T47D (cell line): ENCODE data around the gene GSTO1.

Experiments
- DNase-seq, 2 experiments: peaks; one replicate each; pipeline versions ENCODE4 v3.0.0 to v3.0.0-alpha.2; 2011 to 2012; ENCODE audit warnings: low read depth in 1 of 2, low spot score in 1 of 2
- JUND ChIP-seq: IDR thresholded peaks from 2 replicates; pipeline ENCODE4 v1.6.1; 2012; ENCODE audit warnings: low read depth
- in situ Hi-C: cut with HindIII; loops from 2 replicates; pipeline ENCODE4 v1.10.0; 2016; ENCODE audit warnings: low sequenced_read_pairs, low pct_unique_long_range_greater_than_20kb

GSTO1 gene

DNA sequence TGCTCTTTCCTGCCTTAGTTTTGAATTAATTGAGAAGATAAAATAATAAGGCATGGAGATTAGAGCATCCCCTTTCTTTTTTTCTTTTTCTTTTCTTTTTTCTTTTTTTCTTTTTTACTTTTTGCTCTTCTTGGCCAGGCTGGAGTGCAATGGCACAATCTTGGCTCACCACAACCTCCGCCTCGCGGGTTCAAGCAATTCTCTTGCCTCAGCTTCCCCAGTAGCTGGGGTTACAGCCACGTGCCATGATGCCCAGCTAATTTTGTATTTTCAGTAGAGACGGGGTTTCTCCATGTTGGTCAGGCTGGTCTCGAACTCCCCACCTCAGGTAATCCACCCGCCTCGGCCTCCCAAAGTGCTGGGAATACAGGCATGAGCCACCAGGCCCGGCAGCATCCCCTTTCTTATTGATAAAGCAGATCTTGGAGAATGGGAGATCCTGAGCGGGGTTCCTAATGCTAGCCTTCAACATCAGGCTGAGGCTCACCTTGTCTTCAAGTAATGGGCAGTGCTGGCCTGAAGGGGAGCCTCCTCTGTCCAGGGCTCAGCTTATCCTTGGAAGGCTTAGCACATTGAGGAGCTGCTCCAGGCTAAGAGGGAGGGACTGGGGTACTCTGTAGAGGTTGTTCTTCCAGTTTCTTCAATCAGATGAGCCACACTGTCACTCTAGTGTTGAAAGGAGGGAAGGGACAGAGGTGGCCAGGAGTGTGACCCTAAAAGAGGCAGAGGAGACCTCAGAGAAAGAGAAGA lies 42.2 kb downstream of the GSTO1 start:
- DNase-seq = no peak
- TF ChIP-seq JUND = no peak
- in situ Hi-C loops = no loop called here

DNA sequence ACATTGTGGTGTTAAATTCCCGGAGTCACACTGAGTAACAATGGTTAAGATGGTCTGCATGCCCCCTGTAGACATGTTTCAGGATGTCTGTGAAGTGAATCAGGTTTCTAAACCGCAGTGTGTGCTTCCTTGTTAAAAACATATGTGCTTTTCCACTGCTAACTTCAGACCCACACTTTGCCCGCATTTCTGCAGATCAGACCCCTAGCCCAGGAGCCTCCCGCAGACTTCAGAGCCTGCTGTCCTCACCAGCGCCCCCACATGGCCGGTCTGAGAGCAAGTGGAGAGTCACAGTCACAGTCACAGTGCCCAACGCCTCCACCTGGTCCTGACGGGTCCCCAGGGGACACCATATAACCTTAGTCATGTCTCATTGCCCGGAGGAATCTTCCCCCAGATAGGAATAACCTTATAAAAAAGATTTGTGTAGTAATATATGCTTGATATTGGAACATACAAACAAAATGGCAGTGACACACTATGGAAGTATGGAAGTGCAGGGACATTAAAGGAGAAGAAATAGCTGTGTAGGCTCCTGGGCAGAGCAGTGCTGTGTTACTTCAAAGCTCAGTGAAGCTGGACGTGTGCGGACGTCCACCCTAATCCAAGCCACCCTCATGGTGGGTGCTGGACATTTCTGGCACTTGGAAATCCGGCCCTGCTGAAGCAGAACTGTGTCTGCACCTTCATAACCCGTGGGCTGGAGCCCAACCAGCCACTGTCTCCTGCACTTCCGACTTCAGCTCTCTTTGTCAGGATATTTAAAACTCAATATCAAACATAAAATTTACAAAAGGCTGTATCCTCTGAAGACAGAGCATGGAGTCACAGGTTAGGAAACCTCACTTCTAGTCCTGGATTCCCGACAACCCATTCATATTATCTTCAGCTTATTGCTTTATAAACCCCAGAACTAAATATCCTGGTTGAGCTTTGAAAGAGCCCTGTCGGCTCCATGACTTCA lies 43.3 kb downstream of the GSTO1 start:
- TF ChIP-seq JUND = no peak
- in situ Hi-C loops = no loop called here

DNA sequence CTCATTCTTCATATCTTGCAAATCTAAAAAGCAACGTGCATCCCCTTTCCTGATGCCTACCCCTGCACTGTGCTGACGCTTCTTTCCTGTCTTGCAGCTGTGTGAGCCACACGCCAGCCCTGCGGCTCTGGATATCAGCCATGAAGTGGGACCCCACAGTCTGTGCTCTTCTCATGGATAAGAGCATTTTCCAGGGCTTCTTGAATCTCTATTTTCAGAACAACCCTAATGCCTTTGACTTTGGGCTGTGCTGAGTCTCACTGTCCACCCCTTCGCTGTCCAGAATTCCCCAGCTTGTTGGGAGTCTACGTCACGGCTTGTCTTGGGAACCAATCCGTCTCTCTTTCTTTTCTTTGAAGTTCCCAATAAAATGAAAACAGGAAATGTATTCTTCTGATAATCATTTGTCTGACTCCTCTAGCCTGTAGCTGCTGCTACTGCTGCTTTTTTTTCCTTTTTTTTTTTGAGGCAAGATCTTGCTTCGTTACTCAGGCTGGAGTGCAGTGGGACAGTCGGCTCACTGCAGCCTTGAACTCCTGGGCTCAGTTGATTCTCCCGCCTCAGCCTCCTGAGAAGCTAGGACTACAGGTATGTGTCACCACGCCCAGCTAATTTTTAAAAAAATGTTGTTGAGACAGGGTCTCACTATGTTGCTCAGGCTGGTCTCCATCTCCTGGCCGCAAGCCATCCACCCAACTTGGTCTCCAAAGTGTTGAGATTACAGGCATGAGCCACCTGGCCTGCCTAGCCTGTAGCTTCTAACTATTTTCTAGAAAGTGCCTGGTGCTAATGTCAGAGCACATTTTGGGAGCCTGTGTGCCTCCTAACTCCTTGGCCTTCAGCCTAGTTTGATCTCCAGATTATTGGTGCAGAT lies 44.6 kb downstream of the GSTO1 start:
- no peak for TF ChIP-seq JUND
- in situ Hi-C loops = no loop called here
- no peak for DNase-seq

More for the DNA sequence above, 43.3 kb downstream of the GSTO1 start:
- peak in 1 of 2 experiments; percentile 6 for DNase-seq

DNA sequence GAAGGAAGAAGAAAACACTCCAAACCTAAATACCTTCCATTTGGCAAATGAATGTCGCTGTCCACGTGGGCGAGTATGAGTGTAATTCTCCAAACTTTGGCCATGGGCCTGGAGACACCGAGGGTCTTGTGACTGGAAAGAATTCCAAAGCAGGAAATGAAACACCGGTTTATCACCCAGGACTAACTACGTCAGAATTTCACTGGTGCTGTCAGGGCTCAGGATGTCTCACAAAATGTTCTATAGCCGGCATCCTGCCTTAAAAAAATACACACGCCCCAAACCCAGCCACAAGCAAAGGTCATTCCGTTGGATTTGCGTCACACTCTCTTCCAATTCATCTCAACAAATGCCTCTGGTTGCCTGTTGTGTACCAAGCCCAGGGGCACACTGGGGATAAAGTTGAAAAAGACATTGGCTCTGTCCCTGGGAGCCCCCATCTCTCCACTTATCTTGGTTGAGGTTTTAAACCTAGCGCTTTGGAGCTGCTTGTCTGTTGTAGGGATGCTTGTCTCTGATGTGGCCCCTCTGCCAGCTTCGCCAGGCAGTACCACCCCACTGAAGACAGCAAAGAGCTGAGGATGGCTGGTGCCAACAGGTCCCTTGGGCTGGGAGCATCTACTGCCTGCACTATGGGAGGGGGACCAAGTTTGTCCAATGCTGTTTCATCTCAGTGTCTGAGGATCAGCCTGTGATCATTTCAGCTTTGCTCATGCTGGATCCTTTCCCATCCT lies 45.5 kb downstream of the GSTO1 start:
- no peak for TF ChIP-seq JUND
- no peak for DNase-seq
- in situ Hi-C loops = no loop called here

DNA sequence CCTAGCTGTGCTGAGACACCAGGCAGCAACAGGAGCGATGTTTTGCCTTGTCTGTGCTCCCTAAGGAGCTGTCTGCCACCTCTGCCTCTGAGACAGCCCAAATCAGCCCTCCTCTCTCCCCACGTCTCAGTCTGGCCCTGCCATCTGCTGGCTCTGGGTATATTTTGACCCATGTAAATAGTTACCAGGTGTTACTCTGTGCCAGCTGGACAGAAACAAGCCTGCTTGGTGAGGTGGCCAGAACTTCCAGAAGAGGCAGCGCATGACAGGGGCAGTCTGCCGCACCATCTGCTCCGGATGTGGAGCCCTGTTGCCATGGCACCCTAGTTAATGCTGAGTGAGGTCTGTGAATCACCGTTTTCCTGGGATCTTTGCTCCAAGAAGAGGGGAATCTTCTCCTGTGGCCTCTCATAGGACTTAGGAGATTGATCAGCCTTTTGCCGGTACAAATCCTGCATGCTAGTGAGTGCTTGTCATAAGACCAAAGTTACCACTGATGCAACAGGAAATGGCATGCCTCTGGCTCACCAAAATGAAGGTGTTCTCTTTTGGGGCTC lies 46.1 kb downstream of the GSTO1 start:
- DNase-seq = peak in 1 of 2 experiments; percentile 30
- in situ Hi-C loops = no loop called here
- no peak for TF ChIP-seq JUND

DNA sequence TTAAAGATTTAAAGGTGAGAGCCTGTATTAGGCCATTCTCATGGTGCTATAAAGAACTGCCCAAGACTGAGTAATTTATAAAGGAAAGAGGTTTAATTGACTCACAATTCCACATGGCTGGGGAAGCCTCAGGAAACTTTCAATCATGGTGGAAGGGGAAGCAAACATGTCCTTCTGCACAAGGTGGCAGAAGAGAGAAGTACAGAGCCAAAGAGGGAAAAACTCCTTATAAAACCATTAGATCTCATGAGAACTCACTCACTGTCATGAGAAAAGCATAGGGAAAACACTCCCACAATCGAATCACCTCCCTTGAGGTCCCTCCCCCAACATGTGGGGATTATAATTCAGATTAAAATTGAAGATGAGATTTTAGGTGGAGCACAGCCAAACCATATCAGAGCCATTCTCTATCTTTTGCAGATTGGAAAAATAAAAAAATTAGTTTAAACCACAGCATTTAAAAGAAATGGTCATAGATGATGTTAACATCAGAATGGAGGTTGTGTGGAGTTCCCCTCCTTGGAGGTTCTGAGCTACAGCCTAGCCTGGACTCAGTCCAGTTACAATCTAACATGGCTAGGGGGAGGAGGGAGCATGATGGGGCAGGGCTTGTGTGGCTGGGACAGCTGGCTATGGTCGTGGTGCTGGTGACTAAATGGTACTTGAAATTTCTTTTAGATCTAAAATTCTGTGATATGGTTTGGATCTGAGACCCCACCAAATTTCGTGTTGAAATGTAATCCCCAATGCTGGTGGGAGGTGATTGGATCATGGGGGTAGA lies 47.4 kb downstream of the GSTO1 start:
- no peak for DNase-seq
- in situ Hi-C loops = no loop called here
- TF ChIP-seq JUND = no peak

DNA sequence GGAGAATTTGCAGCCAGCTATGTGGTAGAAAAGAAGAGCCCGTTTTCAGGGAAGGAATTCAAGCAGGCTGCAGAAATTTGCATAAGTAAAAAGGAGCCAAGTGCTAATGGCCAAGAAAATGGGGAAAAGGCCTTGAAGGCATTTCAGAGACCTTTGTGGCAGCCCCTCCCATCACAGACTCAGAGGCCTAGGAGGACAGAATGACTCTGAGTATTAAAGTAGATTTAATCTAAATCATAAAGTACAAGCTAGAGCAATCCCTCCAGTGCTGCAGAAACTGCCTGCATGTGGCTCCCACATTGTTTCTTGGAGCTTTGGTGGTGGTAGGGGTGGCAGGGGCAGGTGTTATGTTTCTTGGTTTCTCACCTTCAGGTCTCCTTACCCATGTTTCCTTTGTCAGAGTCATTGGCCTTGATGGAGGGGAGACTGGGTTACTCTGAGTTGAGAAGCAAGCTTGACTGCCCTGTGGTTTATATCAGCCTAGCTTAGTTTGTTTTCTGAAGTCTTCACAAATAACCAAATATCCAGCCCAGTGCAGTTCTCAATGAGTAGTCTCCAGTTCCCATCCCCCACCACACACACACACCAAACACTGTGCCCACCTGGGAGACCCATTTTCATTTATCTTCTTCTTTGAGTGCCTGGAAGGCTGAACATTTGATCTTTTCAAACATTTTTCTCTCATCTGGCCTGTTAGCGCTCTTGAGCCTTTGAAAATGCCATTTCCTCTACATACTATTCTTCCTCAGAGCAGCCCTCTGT lies 49.1 kb downstream of the GSTO1 start:
- in situ Hi-C loops = no loop called here
- no peak for TF ChIP-seq JUND
- no peak for DNase-seq

DNA sequence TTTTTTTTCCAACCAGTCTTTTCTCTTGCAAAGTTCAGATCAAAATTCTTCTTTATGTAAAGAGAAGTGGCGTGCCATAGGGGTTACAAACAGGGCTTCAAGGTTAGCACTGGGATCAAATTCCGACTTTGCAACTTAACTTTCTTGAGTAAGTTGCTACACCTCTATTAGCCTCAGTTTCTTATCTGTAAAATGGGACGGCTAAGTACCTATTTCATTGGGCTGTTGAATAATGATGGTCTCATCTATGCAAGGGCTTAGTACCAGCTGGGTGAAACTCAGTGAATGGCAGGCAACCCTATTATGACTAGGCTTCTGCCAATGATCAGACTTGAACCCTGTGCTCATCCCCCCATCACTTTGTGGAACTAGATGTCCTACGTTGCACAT lies 49.7 kb downstream of the GSTO1 start:
- no peak for TF ChIP-seq JUND
- in situ Hi-C loops = no loop called here
- no peak for DNase-seq

DNA sequence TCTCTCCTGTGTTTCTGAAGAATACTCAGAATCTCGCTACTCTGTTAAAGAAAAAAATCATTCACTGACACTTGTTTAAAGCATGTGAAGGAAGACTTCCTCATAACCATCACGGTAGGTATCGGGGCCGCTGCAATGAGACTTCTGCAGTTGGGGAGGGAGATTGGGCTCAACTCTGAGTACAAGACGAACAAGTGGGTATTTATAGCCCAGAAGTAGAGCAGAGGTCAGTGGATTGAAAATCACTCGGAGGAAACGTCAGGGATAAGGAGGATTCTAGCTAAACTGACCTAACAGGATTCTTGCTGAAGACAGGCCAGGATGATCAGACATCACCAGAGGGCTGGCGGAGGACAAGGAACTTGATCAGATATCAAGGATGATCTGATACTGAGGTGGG lies 50.2 kb downstream of the GSTO1 start:
- no peak for TF ChIP-seq JUND
- in situ Hi-C loops = no loop called here
- DNase-seq = no peak

DNA sequence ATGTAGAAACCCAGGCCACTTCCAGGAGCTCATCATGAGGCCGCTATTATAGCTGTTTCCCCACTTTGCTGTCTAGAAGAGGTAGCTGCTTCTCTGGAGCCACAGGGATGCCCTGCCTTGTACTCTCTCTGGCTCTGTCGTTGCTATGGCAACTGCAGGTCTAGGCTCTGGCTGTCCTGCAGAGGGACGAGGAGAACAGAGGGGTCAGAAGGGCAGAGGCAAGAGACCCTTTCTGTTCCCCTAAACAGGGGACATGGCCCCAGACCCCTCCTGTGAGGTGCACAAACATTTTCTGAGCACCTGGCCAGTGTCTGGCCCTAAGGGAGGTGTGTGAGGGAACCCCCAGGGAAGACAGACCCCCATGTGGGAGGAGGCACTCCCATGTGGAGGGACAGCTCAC lies 52.2 kb downstream of the GSTO1 start:
- in situ Hi-C loops = no loop called here
- no peak for TF ChIP-seq JUND
- no peak for DNase-seq
